HG03460 (cell line): ENCODE results near the gene SMR3B.

Experiments used
- ATAC-seq: cut with Tn5 transposase; IDR thresholded peaks from one replicate; pipeline ENCODE4 v1.9.1; 2021; ENCODE audit not compliant: unreplicated experiment

Gene SMR3B

DNA sequence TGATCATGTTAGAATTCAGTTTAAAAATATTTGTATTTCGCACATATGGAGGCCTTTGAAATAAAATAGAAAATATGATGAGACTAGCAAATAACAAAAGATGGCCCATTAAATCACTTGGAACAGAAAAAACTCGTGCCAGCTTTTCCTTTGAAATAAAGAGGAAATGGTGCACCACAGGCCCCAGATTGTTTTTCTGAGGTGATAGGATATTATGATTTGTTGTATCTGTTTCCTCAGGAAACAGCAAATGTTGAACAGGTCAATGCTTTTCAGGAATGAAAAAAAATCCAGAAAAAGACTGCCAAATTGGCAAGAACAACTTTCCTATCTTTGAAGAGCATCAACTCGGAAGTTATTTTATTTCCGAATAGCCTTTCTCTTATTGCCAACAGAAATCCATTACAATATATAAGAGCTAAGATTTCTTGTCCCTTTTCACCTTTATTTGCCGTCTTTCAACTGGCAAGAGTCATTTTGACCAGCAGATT is at the start of gene SMR3B:
TSS of gene SMR3B (plus strand) at position 441 of the 491 bp plus-strand sequence. CDS start 1,380 bp downstream, outside the sequence.
- ATAC-seq: no peak

DNA sequence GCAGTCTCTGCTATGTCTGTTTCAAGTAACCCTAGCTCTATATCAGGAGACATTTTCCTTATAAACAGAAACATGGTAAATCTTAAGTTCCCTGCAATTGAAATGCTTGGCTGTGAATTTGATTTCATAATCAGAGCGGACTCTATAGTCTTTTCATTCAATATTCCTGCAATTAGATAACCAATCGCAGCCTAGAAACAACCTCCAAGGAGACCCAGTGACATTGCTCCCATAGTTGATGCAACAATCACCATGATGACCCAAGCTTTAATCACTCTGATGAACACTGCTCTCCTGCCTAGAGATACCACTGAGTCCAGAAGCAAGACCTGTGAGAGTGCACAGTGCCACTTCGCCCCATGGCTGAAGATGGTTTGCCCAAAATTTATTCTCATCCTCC is 48.2 kb upstream of the SMR3B start, which contains the start of gene CABS1:
TSS of gene CABS1 (plus strand) at position 301 of the 400 bp plus-strand sequence. CDS start at position 360, 59 bp downstream.
- no peak for ATAC-seq

GRCh38 chr4:70336043-70336442 is 46.9 kb upstream of the SMR3B start:
- no peak for ATAC-seq

- ATAC-seq: no peak
Observed at GRCh38 chr4:70337886-70338420, 45.0 kb upstream of the SMR3B start.

DNA sequence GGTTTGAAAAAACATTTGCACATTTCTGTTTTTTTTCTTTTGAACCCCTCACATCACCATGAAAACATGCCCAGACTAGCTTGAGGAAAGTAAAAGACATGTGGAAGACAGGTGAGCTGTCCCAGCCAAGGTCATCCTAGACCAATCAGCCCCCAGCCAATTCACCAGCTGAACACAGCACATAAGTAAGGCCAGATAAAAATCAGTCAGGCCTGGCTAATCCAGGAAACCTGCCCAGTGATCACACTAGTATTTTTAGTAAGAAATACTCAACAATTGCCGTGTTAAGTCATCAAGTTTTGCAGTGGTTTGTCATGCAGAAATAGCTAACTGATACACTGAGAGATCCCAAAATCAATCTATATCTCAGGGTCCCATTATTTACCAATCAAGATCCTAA is 26.7 kb upstream of the SMR3B start:
- ATAC-seq: no peak

- ATAC-seq: no peak
Observed at GRCh38 chr4:70359115-70359661, 23.7 kb upstream of the SMR3B start.

GRCh38 chr4:70360460-70360859 is 22.5 kb upstream of the SMR3B start, which contains the start of gene SMR3A:
Gene SMR3A, plus strand, starts transcription at chr4:70360760. Its CDS starts 1,356 bp downstream, at chr4:70362116.
- ATAC-seq: no peak

DNA sequence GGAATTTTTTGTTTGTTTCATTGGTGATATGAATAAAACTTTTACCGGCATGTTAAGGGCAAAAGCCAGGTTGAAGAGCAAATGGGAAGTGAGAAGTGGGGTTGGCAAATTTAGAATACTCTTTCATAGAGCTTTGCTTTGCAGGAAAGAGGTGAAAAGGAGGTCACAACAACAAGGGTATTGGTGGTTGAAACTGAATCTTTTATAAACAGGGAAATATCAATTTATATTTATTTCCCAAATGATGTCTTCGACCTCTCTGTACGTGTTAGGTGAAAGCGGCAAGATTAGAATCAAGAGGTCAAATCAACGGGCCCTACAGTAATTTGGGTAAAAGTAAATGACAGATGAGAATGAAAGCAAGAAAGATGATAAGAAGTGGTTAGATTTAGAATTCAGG is 18.9 kb upstream of the SMR3B start:
- ATAC-seq: no peak

- ATAC-seq: no peak
Observed at GRCh38 chr4:70365479-70365878, 17.5 kb upstream of the SMR3B start.

- ATAC-seq: no peak
Observed at GRCh38 chr4:70367813-70368212, 15.1 kb upstream of the SMR3B start.

- no peak for ATAC-seq
Observed at GRCh38 chr4:70371987-70372386, 10.9 kb upstream of the SMR3B start.

DNA sequence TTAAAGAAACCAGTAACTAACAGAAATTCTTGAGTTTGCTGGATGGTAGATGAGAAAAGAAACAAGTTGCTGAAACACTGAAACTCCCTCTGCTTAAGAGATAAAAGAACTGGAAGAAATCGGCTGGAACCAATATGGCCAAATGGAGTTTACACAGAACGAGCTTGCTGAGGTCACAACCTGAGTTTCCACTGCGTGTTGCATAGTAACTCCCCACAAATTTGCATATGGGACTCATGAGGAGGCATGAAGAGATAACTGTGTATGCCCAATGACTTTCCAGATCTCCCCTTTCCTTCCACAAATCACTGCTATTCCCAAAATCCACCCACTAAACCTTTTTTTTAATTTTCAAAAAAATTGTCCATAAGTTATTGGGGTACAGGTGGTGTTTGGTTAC is 10.2 kb upstream of the SMR3B start:
- ATAC-seq: no peak

GRCh38 chr4:70380578-70380977 is 2.4 kb upstream of the SMR3B start:
- ATAC-seq: no peak

GRCh38 chr4:70392057-70392776 is 9.3 kb downstream of the SMR3B start:
- ATAC-seq: peak; percentile 49

GRCh38 chr4:70397580-70397979 is 14.6 kb downstream of the SMR3B start, which contains the start of gene OPRPN:
Gene OPRPN, plus strand, starts transcription at chr4:70397940. Its CDS starts 1,346 bp downstream, at chr4:70399286.
- ATAC-seq: no peak

DNA sequence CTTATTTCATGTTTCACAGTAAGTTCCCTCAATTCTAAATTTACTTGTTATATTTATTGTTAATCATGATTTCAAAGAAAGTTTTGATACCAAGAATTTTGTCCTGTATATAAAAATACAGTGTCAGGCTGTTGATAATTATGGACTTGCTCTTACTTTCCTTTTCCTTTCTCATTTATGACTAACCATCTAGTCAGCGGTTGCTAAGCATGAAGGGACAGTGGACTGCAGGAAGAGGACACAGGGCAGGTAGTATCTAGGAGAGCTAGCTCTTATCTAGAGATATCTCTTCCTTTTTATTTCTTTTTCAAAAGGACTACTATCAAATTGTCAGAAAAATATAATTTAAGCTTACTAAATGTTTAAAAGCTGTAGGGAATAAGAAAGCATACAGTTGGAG is 16.4 kb downstream of the SMR3B start:
- ATAC-seq: no peak

DNA sequence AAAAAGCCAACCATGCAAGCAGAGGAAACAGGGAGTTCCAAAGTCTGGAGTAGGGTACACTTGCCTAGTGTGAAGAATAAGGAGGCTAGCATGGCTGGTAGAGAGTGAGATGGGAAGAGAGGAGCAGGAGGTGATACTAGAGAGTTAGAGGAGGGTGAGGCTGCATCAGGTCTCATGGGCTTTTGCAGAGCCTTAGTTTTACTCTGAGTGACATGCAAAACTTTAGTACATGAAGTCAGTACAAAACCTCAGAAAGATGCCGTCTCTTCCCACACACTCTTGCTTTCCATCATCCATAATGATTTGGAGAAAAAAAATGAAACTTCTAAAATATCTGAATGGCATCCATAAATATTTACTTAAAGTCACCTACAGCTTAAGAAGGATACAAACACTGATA is 19.8 kb downstream of the SMR3B start:
- no peak for ATAC-seq

DNA sequence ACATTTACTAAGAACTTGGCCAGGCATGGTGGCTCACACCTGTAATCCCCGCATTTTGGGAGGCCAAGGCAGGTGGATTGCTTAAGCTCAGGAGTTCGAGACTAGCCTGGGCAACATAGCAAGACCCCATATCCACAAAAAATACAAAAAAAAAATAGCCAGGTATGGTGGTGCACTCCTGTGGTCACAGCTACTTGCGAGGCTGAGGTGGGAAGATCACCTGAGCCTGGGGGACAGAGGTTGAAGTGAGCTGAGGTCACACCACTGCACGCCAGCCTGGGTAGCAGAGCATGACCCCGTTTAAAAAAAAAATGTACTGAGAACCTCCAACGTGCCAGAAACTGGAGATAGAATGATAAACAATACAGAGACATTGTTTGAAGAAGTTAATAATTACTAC is 22.8 kb downstream of the SMR3B start:
- no peak for ATAC-seq

DNA sequence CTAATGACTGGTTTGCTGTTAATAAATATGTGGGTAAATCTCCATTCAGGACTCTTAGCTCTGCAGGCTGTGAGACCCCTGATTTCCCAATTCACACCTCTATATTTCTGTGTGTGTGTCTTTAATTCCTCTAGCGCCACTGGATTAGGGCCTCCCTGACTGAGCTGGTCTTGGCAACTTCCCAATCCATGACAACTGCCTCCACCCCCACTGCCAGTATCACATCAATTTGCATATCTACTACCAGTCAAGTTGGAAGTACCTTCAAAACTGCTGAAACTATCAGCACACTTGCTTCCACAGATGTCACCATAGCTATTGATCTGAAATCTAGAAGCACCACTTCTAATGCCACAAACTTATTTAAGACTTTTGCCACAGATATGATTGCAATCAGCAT is 42.4 kb downstream of the SMR3B start:
- no peak for ATAC-seq

DNA sequence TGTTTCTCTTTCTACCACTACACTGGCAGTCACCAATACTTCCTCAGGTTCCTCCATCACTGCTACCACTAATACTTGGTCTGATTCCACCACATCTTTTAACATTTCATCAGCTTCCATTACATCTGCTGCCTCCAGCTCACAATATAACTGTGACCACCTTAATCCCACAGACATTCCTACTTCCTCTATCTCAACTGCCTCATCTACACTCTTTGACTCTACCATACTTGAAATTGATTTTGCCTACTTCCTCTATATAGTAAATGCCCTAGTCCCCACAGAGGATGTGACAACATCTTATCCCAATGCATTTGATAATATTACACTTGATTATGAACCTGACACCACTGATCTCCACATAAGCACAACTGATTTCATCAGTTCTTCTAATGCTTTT is 43.9 kb downstream of the SMR3B start:
- ATAC-seq: no peak

DNA sequence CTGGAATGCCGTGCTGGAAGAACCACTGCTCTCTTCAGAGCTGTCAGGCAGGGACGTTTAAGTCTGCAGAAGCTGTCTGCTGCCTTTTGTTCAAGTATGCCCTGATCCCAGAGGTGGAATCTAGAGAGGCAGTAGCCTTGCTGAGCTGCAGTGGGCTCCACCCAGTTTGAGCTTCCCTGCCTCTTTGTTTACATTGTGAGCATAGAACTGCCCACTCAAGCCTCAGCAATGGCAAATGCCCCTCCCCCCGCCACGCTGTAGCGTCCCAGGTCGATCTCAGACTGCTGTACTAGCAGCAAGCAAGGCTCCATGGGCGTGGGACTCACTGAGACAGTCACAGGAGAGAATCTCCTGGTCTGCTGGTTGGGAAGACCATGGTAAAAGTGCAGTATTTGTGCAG is 54.3 kb downstream of the SMR3B start:
- ATAC-seq: no peak
